HG02840 (cell line): Measurements from ENCODE around the gene ATP13A4.

Experiments used
- ATAC-seq: cut with Tn5 transposase; IDR thresholded peaks from one replicate; pipeline ENCODE4 v1.9.1; 2021; ENCODE audit warnings: mild to moderate bottlenecking, moderate library complexity, moderate number of reproducible peaks; ENCODE audit not compliant: unreplicated experiment, low FRiP score

ATP13A4 gene

DNA sequence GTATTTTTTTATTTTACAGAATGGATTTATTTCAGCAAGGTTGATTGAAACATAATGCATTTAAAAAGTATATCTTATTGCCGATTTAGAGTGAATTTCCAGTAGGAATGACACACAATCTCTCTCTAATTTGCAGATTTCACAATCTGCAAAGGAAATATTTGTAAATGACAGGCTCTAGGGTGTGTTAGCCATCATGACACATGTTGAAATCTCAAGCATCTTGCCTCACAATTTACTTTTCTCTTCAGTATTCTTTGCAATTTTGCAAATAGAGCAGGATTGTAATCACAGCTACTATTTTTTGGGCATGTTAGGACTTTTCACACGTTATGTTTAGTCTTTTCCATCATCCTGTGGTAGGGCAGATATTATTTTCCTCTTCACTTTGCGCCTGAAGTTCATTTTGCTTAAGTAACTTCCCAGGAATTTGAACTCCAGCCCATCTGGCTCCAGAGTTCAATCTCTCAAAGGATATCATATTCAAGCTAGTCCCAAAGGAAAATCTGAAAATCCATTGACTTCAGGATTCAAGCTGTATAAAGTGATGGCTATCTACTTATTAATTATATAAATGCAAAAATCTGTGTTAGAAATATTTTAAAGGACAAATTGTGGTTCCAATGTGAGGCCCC, 55.4 kb downstream of the ATP13A4 start:
- ATAC-seq: no peak

DNA sequence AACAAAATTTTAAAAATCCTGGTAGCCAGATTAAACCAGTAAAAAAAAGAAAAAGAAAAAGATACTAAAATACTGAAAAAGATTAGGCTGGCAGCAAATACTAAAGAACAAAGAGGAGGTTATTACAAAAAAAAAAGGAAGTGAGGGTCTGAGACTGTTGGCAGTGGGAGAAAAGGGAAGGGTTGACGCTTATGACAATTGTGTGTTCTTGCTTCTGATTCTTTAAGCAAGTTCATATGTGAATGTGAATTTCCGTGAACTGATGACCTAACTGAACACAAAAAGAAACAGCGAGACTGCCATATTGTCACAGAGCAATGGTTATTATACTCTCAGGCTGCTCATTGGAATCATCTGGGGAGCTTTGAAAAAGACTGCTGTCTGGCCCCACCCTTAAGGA, 56.5 kb downstream of the ATP13A4 start:
- ATAC-seq: no peak

DNA sequence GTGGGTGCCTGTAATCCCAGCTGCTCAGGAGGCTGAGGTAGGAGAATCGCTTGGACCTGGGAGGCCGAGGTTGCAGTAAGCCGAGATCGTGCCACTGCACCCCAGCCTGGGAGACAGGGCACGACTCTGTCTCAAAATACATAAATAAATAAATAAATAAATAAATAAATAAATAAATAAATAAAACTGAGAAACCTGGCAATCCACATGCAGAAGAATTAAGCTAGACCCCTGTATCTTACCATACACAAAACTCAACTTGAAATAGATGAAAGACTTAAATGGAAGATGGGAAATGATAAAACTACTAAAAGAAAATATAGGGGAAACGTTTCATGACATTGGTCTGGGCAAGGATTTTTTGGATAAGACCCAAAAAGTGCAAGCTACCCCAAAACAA, 58.0 kb downstream of the ATP13A4 start:
- no peak for ATAC-seq

DNA sequence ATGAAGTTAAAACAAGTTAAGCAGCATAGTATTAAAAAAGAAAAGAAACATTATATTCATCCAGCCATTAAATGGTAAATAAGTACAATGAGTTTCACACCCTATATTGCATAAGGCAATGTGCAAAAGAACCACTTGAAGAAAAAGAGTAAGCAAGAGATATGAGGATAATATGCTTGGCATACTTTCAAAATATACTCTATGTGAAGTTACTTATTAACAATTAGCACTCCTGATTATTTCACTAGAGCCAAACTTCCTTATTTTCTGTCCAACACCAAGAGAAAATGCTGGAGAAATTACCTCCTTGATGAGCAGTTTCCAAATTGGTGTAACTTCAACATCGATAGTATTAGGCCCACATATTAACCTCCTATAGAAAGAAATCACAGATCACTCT, 63.7 kb downstream of the ATP13A4 start:
- no peak for ATAC-seq

DNA sequence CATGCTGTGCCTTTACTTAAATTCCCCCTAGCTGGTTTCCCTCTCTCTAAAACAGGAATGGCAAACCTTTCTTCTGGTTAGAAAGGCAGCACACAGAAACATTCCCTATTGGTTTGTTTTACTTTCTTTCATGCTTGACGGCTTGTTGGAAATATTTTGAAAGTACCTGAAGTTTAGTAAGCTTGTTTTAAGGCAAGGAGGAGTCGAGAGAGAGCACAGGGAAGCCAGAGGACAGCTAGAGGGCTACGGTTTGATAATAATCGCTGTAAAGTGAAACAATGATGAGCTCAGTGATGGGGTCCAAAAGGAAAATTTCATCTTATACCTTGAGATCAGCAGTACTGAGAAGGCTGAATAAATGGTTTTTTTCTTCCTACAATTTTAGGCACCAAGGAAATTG, 64.1 kb downstream of the ATP13A4 start:
- ATAC-seq: no peak

DNA sequence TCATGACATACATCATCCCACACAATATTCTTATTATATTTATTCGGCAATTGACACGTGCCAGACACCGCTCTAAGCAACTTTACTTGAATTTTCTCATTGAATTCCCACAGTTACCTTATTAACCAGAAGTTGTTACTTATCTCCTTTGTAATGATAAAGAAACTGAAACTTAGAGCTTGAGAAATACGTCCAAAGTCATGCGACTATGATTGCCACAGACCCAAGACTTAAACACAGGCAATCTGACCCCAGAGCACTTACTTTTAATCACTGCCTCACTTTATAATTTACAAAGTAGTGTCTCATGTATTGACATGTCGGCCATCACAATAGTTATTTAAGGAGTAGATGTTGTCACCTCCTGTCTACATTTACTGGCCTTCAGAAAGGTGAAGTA, 64.7 kb downstream of the ATP13A4 start:
- no peak for ATAC-seq

DNA sequence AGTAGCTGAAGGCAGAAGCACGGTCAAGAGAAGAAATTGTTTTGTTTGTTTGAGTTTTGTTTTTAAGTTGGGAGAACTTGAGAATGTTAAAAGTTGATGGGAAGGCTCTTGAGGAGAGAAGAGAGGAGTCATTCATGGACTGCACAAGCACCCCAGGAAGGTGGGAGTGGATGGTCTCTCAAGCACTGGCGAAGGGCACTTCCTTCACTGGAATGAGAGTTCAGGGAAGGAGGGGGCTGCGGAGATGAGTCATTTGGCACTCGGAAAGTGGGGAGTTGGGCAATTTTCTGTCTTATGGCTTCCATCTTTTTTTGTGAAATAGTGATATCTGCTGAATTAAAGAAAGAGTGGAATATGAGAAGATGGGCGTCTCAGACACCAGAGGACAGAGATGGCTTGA, 66.0 kb downstream of the ATP13A4 start:
- ATAC-seq: no peak

DNA sequence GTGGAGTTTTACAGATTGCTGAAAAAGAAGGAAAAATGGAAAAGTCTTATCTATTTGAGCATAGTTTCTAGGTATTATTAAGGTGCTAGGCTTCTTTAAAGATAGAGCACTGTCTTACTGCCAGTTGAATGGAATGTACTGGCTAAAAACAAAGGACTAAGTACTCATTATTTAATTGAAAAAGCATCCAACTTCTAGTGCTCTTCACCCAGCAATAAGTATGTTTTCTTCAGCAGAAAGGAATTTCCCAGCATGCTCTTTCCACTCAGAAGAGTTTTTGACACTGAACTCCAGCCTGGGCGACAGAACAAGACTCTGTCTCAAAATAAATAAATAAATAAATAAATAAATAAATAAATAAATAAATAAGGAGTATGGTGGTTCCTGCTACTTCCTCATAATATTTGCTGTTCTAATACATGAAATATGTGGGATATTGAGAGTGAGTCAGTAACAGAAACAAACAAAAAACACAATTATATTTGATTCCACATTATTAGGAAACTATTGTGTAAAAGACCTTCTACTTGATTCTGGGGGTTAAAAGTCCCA, 70.6 kb downstream of the ATP13A4 start:
- ATAC-seq: no peak

DNA sequence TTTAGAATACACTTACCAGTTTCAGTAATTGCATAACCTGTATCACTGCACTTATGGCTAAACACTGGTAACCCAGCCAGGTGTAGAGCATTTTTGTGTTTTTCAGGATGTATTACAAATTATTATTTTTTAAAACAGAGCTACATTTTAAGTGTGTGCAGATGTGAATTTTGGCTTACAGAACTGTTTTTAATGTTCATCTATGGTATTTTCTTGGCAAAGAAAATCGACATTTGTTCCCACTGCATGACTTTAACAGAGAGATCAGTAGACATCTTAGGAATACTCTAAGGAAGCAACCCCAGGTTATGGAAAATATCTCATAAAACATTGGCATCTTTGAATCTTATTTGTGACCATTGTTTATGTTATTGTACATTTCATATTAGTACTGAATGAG, 73.3 kb downstream of the ATP13A4 start:
- ATAC-seq: no peak

DNA sequence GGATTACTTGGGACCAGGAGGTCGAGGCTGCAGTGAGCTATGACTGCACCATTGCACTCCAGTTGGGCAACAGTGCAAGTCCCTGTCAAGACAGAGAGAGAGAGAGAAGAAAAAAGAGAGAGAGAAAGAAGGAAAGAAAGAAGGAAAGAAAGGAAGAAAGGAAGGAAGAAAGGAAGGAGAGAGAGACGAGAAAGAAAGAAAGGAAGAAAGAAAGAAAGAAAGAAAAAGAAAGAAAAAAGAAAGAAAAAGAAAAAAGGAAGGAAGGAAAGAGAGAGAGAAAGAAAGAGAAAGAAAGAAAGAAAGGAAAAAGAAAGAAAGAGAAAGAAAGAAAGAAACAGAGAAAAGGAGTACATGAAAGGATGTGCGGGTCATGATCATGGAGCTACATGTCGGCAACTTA, 80.2 kb downstream of the ATP13A4 start:
- ATAC-seq: no peak

DNA sequence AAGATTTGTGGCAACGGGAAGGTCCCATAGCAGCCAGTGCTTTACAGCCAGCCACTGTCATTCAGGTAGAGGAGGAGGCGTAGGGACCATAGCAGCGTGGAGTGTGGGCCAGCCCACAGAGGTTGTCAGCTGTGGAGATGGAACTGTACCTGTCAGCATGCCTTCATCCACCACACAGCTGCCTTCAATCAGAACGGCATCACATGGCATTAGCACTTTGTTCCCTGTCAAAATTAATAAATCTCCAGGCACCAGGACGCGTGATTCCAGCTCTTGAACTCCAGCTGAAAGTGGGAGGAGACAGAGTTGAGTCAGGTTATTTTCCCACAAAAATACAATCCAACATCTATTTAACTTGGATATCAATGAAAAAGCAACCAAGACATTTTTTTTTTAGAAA, 84.0 kb downstream of the ATP13A4 start:
- ATAC-seq: no peak

DNA sequence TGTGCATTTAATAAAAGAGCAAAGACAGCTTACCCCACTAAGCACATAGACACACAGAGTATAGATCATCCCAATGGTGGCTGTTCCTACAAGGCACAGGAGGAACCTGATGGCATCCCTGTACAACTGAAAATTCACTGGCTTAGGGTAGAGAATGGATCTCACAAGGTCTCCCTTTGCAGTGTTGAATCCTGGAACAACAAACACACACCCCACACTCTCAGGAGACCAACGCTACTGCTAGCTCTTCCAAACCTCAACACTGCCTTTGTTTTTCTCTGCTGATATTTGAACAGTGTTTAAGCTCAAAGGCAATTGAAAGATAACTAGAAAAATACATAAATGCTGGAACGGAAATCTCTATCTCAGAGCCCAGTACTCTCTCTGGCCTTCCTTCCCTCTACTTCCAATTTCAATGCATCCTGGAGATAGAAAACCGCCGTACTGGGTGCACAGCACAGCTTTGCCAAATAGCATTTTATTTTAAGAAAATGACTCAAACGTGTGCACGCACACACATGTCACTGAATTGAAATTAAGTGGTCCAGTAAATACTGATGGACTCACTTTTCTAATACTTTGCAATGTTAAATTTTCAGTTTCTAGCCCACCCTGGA, 88.6 kb downstream of the ATP13A4 start:
- ATAC-seq: no peak

DNA sequence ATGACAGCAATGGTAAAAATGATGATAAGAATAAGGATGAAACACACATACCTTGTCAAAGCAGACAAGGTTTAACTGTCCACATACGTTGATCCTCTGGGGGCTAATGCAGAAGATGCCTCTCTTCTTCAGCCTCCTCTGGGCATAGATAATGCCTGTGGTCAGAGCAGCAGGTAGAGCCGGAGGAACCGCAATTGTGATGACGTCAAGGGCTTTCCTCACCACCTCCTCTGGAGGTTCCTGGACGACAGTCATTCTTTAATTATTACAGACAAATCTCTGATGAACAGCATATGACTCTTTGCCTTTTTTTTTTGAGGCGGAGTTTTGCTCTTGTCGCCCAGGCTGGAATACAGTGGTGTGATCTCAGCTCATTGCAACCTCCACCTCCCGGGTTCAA, 89.8 kb downstream of the ATP13A4 start:
- no peak for ATAC-seq

DNA sequence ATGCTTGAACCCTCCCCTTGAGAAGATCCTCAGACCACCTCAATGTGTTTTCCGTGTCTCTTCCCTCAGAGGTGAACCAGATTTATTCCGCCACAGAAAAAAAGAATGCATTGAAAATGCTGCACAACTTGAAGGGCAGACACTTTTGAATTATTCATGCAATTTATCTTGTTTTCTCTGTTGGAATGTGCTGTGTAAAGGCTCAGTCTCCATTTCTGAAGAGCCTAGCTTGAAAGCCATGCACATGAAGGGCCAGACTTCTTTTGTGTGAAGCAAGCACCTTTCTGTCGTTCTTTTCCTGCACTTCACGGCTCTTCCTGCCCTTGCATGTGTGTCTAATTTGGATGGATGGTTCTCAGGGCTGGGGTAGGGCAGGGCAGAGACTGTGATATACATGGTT, 97.2 kb downstream of the ATP13A4 start:
- no peak for ATAC-seq

DNA sequence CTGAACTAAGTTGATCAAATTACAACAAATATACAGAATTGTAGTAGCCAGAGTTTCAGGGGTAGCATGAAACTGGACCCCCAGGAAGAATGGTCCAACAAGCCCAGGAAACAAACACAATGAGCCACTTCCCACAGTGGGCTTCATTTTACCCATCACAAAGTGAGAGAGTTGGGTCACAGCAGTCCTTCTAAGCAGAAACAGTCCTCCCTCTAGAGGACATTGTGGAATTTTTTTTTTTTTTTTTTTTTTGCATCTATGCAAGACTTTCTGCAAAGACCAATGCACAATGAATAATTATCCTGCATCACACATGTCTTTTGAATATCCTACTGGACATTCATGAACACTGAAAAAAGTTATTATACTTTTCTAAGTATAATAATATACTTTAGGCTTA, 102.4 kb downstream of the ATP13A4 start:
- no peak for ATAC-seq

DNA sequence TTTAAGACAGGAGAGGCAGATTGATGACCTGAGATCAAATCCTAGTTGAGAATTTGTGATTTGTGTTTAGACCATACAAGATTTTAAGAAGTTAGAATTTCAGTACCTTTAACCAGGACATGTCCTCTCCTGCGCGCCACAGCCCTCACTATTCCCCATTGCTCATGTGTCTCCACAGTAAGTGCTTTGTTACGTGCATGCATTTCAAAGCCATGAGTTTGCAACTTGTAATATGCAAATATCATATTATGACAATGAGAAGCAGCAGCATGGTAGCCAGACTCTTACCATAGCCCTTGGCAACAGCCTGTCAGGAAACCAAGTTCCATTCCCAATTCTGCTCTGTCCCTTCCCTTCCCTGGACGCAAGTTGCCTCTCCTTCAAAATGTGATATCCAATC, 102.8 kb downstream of the ATP13A4 start:
- no peak for ATAC-seq

DNA sequence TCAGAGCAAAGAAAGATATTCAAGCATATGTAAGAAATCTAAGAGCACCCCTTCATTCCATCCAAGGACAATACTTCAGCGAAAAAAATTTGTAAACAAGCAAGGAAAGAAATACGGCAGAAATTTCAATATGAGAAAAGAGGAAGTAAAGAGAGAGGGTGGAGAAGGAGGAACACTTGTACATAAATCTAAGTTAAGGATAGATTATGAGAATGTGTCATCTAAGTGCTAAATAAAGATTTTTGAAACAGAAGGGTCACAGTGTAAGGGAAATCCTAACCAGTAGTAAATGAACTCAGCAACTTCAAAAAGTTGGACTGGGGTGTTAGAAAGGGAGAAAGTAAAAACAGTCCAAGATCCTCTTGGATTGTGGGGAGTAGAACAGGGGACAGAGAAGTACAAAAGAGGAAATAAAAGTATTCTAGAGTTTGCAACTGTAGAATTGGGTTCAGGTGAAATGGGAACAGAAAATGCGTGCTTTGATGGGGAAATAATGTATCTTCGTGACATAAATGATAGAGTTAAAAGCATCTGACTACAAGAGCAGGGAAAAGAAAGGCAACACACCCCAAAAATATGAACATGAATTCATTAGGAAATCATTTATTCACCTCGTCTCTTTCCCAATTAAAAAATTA, 107.6 kb downstream of the ATP13A4 start:
- ATAC-seq: no peak

DNA sequence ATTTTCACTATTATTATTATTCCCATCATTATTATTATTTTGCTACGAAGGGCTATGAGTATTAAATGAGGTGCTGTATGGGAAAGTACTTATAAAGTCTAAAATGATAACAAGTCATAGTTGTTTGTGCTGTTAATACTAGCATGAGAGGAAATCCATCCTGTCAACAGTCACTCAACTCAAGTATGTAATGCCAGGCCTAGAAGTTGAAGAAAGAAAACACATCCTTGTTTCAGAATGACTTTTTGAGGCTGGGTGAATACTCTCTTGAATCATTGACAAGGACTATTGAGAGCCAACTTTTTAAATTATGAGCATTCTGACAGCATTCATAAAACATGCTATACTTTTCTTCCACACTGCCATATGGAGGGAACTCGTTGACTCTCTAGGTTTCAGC, 115.3 kb downstream of the ATP13A4 start:
- ATAC-seq: no peak

DNA sequence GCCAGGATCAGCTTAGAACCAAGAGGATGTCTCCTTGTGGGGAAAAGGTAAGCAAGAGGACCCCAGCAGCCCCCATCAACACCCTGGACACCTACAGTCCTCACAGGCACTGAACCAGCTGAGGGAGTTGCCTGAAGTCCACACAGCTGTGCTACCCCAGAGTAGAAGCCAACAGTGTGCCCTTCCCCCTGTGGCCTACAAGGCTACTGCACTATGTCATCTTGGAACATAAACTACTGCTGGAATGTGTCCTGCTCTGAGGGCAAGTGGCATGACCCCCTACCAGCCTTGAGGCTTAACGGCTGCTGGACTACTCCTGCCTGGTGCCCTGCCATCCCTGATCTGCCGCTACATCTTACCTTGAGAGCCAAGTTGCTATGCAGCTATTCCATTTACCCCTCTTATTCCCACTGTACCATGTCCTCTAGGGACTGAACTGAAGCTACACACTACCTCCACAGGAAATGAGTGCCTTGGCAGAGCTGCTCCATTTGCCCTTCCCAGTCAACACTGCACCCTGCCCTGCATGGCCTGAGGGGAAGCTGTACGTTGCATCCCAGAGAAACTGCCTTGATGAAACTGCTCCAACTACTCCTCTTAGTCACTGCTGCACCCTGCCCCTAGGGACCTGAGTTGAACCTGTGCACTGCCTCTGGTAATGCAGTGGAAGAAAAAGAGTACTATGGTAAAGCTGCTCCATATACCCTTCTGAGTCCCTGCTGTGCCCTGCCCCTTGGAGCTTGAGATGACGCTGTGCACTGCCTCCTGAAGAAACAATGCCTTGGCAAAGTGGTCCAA, 135.9 kb downstream of the ATP13A4 start:
- no peak for ATAC-seq

DNA sequence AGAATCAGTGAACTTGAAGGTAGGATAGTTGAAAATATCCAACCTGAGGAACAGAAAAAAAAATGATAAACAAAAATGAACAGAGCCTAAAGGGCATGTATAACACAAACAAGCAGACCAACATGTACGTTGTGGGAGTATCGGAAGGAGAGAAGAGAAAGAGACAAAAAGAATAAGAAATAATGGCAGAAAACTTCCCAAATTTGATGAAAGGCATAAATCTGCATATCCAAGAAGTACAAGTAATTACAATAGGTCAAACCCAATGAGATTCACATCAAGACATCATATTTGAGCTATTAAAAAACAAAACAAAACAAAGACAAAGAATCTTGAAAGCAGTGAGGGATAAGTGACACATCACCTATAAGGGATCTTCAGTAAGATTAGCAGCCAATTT, 138.1 kb downstream of the ATP13A4 start:
- ATAC-seq: no peak

DNA sequence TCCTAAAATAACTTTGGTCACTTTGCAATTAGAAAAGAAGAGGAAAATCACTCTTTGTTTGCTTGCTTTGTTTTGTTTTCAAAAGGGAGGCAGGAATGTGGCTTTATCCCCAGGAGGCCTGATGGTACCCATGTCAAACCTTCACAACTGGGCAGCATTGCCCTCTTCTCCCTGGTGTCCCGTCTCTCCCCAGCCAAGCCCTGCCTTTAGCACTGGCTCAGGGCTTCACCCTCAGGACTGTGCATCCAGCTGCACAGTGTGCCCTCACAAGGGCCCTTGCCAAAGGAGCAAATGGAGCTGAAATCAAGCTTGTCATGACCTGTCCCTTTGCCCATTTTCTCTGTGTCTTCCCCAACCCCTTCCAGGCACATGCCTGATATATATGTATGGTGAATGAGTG, 147.0 kb downstream of the ATP13A4 start:
- ATAC-seq: no peak
